T-helper 1 cell (primary cell): ENCODE results near the gene NBPF10.
"Not testable (repeated sequence)": the region's sequence is repeated elsewhere in the genome, so short reads cannot be mapped to it uniquely, and the experiment has no call there.

Experiments used
- DNase-seq, 5 donors: peaks; one replicate each; pipeline ENCODE4 v3.0.0-alpha.2; 2012 to 2020
- total RNA-seq, 4 donors: gene quantifications; one replicate each; lab custom pipeline; 2026; lab: John Stamatoyannopoulos, UW

The NBPF10 gene
- 3.1 to 15.8 (median 6.0) reads per million in 4 donors for total RNA-seq

- DNase-seq, result not testable (repeated sequence)
Measured at GRCh38 chr1:146144465-146144864, at the start of gene NBPF10. Gene NBPF10 (minus strand): TSS chr1:146144804. CDS start chr1:146144769, 35 bp downstream.

- DNase-seq, result not testable (repeated sequence)
Measured at GRCh38 chr1:146174531-146174930, 29.9 kb upstream of the NBPF10 start.

GRCh38 chr1:146167740-146168139 is 23.1 kb upstream of the NBPF10 start:
- DNase-seq, result not testable (repeated sequence)

GRCh38 chr1:146167273-146167672 is 22.7 kb upstream of the NBPF10 start:
- DNase-seq, result not testable (repeated sequence)
